Neural progenitor cell (in vitro differentiated cells): ENCODE measurements around the gene ERBB4.

Experiments
- CTCF ChIP-seq: fragments of 200-600 bp; sonication (generic); IDR thresholded peaks from 2 replicates; pipeline ENCODE4 v1.5.1; 2017; ENCODE audit warnings: antibody characterized with exemption, mild to moderate bottlenecking
- EZH2 ChIP-seq: fragments of 200-600 bp; sonication (generic); IDR thresholded peaks from 2 replicates; pipeline ENCODE4 v1.6.1; 2017; ENCODE audit warnings: antibody characterized with exemption, mild to moderate bottlenecking, moderate library complexity
- EZH2phosphoT487 ChIP-seq: fragments of 200-600 bp; sonication (generic); IDR thresholded peaks from 2 replicates; pipeline ENCODE4 v1.6.1; 2017; ENCODE audit warnings: antibody characterized with exemption

- TF ChIP-seq CTCF (no peak), EZH2phosphoT487 (no peak), EZH2 (no peak)
Observed at GRCh38 chr2:212448698-212449097, 89.9 kb downstream of the ERBB4 start.
